Thyroid gland (tissue), 4 donors: ENCODE data around the gene TRPT1.

Source experiments
- POLR2A ChIP-seq, 2 donors: fragments of 450-650 bp; IDR thresholded peaks; one replicate each; pipeline ENCODE4 v1.6.1; 2017; ENCODE audit warnings: antibody characterized with exemption in 2 of 2, mild to moderate bottlenecking in 2 of 2, moderate library complexity in 1 of 2
- TF ChIP-seq, protein P1 (sequence below), 6 experiments: fragments of 200-600 bp in 3 of 6; fragments of 450-650 bp in 3 of 6; sonication (generic) in 3 of 6; IDR thresholded peaks; one replicate each; pipeline ENCODE4 v1.5.1; 2016 to 2019; ENCODE audit warnings: antibody characterized with exemption in 6 of 6, mild to moderate bottlenecking in 2 of 6, inconsistent platforms in 1 of 6, moderate library complexity in 1 of 6

DNA sequence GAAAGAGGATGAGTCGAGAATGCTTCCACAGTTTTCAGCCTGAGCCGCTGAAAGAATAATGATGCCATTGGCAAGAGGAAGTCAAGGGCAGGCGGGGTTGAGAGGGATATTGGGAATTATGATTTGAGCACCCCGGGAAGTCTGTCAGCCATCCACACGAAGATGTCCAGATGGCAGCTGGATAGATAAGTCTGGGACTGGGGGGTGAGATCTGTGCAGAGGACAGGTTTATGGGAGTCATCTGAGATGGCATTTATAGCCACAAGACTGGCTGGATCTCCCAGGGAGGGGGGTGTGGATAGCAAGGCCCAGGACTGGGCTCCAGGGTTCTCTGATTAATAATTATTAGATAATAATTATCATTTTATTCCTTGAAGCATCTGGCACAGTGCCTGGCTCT lies 45.1 kb downstream of the TRPT1 start:
- TF ChIP-seq POLR2A (IDR thresholded peaks at IDR 0.05), result no peak
- TF ChIP-seq, protein P1, sequence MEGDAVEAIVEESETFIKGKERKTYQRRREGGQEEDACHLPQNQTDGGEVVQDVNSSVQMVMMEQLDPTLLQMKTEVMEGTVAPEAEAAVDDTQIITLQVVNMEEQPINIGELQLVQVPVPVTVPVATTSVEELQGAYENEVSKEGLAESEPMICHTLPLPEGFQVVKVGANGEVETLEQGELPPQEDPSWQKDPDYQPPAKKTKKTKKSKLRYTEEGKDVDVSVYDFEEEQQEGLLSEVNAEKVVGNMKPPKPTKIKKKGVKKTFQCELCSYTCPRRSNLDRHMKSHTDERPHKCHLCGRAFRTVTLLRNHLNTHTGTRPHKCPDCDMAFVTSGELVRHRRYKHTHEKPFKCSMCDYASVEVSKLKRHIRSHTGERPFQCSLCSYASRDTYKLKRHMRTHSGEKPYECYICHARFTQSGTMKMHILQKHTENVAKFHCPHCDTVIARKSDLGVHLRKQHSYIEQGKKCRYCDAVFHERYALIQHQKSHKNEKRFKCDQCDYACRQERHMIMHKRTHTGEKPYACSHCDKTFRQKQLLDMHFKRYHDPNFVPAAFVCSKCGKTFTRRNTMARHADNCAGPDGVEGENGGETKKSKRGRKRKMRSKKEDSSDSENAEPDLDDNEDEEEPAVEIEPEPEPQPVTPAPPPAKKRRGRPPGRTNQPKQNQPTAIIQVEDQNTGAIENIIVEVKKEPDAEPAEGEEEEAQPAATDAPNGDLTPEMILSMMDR (IDR thresholded peaks at IDR 0.05), result no peak
